Osteoblast (primary cell): ENCODE measurements around the gene COLGALT1. TPM values are rescaled to one million over a fixed set of nuclear protein-coding genes. Genes with fewer than 3 reads are reported as not detected.
"Not testable (repeated sequence)": the region's sequence is repeated elsewhere in the genome, so short reads cannot be mapped to it uniquely, and the experiment has no call there.

Experiments
- DNase-seq: peaks from one replicate; pipeline ENCODE4 v3.0.0; 2011; ENCODE audit warnings: low spot score, mixed read lengths; ENCODE audit not compliant: insufficient read length; ENCODE audit errors: missing footprints
- H2AFZ ChIP-seq: 2 replicates; pipeline ENCODE4 v1.6.0; 2011; ENCODE audit warnings: mild to moderate bottlenecking, low read length
- H3K27ac ChIP-seq: 2 replicates; pipeline ENCODE4 v1.5.1; 2011; ENCODE audit warnings: mild to moderate bottlenecking, low read depth, low read length, moderate library complexity
- H3K27me3 ChIP-seq: 2 replicates; pipeline ENCODE4 v1.6.0; 2012; ENCODE audit warnings: mild to moderate bottlenecking, control low read depth, inconsistent platforms, low read length, moderate library complexity; ENCODE audit not compliant: insufficient read depth
- H3K36me3 ChIP-seq: 2 replicates; pipeline ENCODE4 v1.5.1; 2011; ENCODE audit warnings: mild to moderate bottlenecking, low read length, control low read depth, moderate library complexity; ENCODE audit not compliant: insufficient read depth
- H3K4me1 ChIP-seq: 2 replicates; pipeline ENCODE4 v1.5.1; 2011; ENCODE audit warnings: mild to moderate bottlenecking, low read length, control low read depth, moderate library complexity; ENCODE audit not compliant: insufficient read depth
- H3K4me2 ChIP-seq: 2 replicates; pipeline ENCODE4 v1.6.0; 2011; ENCODE audit warnings: mild to moderate bottlenecking, low read length; ENCODE audit not compliant: insufficient read depth
- H3K4me3 ChIP-seq: fragments of 200-600 bp; sonication (generic); 3 replicates; pipeline ENCODE4 v1.5.1; 2012; ENCODE audit warnings: mild to moderate bottlenecking, low read length, inconsistent platforms; ENCODE audit not compliant: insufficient read depth
- H3K79me2 ChIP-seq: 2 replicates; pipeline ENCODE4 v1.6.0; 2012; ENCODE audit warnings: mild to moderate bottlenecking, low read length, control low read depth, inconsistent platforms; ENCODE audit not compliant: insufficient read depth
- H3K9me3 ChIP-seq: 2 replicates; pipeline ENCODE4 v1.5.1; 2011; ENCODE audit warnings: low read depth, low read length, control low read depth
- H4K20me1 ChIP-seq: 2 replicates; pipeline ENCODE4 v1.6.0; 2012; ENCODE audit warnings: mild to moderate bottlenecking, low read length, control low read depth; ENCODE audit not compliant: insufficient read depth
- total RNA-seq: library from RNA; depleted of rRNA; stranded (reverse); fragments of >200 nt; gene quantifications from 2 replicates; pipeline ENCODE4 v1.2.3, GENCODE V29; 2012
- TF ChIP-seq, protein P1 (sequence below): IDR thresholded peaks from 2 replicates; pipeline ENCODE4 v1.5.1; 2011; ENCODE audit warnings: mild to moderate bottlenecking, low read depth, low read length, moderate library complexity; ENCODE audit errors: extremely low read depth

Gene COLGALT1
- total RNA-seq, 1 donor = 108 TPM

DNA sequence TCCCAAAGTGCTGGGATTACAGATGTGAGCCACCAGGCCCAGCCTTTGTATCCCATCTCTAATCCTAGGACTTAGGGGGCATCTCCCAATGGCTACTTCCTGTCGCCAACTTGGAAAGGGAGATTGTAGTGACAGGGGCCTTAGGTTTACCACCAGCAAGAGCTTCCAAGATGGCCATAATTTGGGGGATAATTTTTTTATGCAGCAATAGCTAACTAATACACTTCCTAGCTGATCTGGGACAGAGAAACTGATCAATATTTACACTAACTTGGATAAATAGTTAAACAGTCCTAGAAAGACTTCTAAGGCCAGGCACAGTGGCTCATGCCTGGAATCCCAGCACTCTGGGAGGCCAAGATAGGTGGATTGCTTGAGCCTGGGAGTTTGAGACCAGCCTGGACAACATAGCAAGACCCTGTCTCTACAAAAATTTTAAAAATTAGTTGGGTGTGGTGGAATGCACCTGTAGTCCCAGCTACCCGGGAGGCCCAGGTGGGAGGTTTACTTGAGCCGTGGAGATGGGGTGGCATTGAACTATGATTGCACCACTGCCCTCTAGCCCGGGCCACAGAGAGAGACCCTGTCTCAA is 5.3 kb upstream of the COLGALT1 start:
- no peaks in the 10 kb centered on the region for H3K27me3 ChIP-seq
- TF ChIP-seq, protein P1, sequence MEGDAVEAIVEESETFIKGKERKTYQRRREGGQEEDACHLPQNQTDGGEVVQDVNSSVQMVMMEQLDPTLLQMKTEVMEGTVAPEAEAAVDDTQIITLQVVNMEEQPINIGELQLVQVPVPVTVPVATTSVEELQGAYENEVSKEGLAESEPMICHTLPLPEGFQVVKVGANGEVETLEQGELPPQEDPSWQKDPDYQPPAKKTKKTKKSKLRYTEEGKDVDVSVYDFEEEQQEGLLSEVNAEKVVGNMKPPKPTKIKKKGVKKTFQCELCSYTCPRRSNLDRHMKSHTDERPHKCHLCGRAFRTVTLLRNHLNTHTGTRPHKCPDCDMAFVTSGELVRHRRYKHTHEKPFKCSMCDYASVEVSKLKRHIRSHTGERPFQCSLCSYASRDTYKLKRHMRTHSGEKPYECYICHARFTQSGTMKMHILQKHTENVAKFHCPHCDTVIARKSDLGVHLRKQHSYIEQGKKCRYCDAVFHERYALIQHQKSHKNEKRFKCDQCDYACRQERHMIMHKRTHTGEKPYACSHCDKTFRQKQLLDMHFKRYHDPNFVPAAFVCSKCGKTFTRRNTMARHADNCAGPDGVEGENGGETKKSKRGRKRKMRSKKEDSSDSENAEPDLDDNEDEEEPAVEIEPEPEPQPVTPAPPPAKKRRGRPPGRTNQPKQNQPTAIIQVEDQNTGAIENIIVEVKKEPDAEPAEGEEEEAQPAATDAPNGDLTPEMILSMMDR = no peak
- no peak overlapping the region for H3K4me3 ChIP-seq
- no peak overlapping the region for H2AFZ ChIP-seq
- no peaks in the 10 kb centered on the region for H3K36me3 ChIP-seq
- H3K27ac ChIP-seq = no peak overlapping the region
- DNase-seq = no peak
- no peaks in the 10 kb centered on the region for H3K9me3 ChIP-seq
- no peaks in the 10 kb centered on the region for H4K20me1 ChIP-seq
- no peak overlapping the region for H3K4me2 ChIP-seq
- H3K79me2 ChIP-seq = no peaks in the 10 kb centered on the region
- peaks cover 17% of the 10 kb centered on the region for H3K4me1 ChIP-seq

DNA sequence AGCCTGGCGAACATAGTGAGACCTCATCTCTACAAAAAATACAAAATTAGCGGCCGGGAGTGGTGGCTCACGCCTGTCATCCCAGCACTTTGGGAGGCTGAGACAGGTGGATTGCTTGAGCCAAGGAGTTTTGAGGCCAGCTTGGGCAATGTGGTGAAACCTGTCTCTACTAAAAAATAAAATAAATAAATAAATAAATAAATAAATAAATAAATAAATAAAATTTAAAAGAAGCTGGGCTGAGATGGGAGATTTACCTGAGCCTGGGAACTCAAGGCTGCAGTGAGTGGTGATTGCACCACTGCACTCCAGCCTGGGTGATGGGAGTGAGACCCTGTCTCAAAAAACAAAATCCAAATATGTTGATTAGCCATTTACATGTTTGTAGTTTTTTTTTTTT is 2.7 kb upstream of the COLGALT1 start:
- Histone ChIP-seq H3K4me2 (peak overlapping the region; percentile 86), H3K4me1 (peaks cover 26% of the 10 kb centered on the region), H3K79me2 (peaks cover 21% of the 10 kb centered on the region)
- not testable (repeated sequence) for H3K36me3 ChIP-seq, H3K9me3 ChIP-seq, H2AFZ ChIP-seq, H3K27me3 ChIP-seq, DNase-seq, H4K20me1 ChIP-seq, H3K27ac ChIP-seq, H3K4me3 ChIP-seq

DNA sequence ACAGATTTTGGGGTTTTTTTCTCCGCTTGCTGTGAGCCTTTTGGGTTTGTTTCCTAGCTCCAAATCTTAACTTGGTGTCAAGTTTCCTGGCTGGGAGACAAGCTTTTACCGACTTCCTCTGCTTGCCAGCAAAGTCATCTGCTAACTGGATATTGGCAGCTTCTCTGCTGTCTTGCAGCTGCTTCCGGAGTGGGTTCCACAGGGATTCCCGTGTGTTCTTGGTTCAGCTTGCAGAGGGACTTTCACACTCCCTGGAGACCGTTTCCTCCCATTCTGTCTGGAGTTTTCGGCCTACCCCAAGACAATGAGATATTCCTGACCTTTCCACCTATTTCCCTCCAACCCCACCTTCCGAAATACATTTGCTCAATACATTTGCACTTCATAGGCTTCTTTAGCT is 2.2 kb upstream of the COLGALT1 start:
- H3K27ac ChIP-seq = peak overlapping the region; percentile 75
- peak overlapping the region; percentile 52 for H3K4me3 ChIP-seq
- H2AFZ ChIP-seq = peak overlapping the region; percentile 60
- H3K36me3 ChIP-seq = peaks cover 9% of the 10 kb centered on the region
- H3K79me2 ChIP-seq = peaks cover 21% of the 10 kb centered on the region
- H3K9me3 ChIP-seq = no peaks in the 10 kb centered on the region
- no peaks in the 10 kb centered on the region for H4K20me1 ChIP-seq
- peaks cover 26% of the 10 kb centered on the region for H3K4me1 ChIP-seq
- TF ChIP-seq, protein P1 = no peak
- no peaks in the 10 kb centered on the region for H3K27me3 ChIP-seq
- DNase-seq = peak; percentile 89
- peak overlapping the region; percentile 86 for H3K4me2 ChIP-seq

DNA sequence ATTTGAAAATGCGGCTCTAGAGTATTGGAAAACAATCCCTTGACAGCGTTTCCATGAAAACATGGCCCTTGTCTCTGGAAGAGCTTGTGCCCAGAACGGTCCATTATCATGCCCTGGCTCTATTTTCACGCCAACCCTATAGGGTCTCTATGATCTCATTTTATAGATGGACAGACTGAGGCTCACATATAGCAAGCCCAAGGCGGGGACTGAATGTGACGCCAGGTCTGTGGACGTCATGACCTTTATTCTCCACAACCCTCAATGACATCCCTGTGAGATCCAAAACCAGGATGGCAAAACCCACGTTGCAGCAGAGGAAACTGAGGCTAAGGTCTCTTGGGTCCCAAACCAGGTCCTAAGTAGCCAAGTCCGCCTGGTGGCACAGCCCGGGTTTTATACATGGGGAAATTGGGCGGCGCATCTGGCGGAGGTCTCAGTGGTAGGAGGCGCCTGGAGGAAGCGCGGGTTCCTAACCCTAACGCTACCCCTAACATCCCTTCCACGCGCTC is 425 bp upstream of the COLGALT1 start:
- Histone ChIP-seq H3K9me3 (no peaks in the 10 kb centered on the region), H3K4me3 (peak overlapping the region; percentile 93), H3K4me1 (peaks cover 36% of the 10 kb centered on the region), H3K27me3 (no peaks in the 10 kb centered on the region), H4K20me1 (no peaks in the 10 kb centered on the region), H3K79me2 (peaks cover 29% of the 10 kb centered on the region), H3K36me3 (peaks cover 19% of the 10 kb centered on the region), H2AFZ (peak overlapping the region; percentile 96), H3K4me2 (peak overlapping the region; percentile 83), H3K27ac (peak overlapping the region; percentile 74)
- TF ChIP-seq, protein P1 = no peak
- no peak for DNase-seq
